ENCODE results near the gene GRB2. TPM values are rescaled to one million over a fixed set of nuclear protein-coding genes. Genes with fewer than 3 reads are reported as not detected.

The GRB2 gene
- total RNA-seq, 1 experiment from 2014 or later = 148 TPM

DNA sequence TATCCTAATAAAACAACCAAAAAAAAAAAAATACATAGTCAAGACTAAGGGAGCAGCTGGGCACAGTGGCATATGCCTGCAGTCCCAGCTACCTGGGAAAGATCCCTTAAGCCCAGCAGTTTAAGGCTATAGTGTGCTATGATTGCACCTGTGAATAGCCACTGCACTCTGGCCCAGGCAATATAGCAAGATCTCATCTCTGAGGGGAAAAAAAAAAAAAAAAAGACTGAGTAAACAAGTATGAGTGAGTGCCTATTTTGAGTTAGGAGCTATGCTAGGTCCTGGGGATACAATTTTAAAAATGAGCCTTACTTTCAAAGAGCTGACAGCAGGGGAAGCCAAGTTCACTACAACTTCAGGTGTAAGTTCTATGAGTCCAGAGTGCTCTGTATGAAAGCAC, 55.4 kb downstream of the GRB2 start:
- Histone ChIP-seq H3K4me1 (ENCODE audit: control insufficient read depth, insufficient read depth, low read length) (peaks cover 7% of the 10 kb centered on the region; the same call in 1 of the 2 replicates), H3K27me3 (ENCODE audit: control insufficient read depth, insufficient read depth, low read length) (no peaks in the 10 kb centered on the region), H3K36me3 (ENCODE audit: control insufficient read depth, insufficient read depth, low read length) (no peaks in the 10 kb centered on the region), H3K9me3 (ENCODE audit: control insufficient read depth, insufficient read depth, low read depth, low read length) (no peaks in the 10 kb centered on the region), H3K27ac (ENCODE audit: low read length) (no peak overlapping the region), H3K4me3 (ENCODE audit: low read depth in 2 of 2, low read length in 2 of 2) (no peak overlapping the region)
- DNase-seq (ENCODE audit: low read depth, low spot score) (no peak), ATAC-seq (peak; percentile 27; the same call in 1 of the 2 replicates)
- ChIA-PET POLR2A (interaction anchor here (0.7 kb wide), 2 partner anchors 10 to 43 kb away, joined by 7 to 9 read pairs; no protein-coding TSS in a partner anchor), CTCF (interaction anchor here (0.6 kb wide), 1 partner anchor 9 kb away, joined by 10 read pairs; no protein-coding TSS in a partner anchor)
- BruUV-seq (replicated peaks) = no TSS peak
- intact Hi-C loops (cut with micrococcal nuclease; ENCODE audit: unreplicated experiment) = no loop called here
- in situ Hi-C loops (cut with HindIII; ENCODE audit: low pct_unique_long_range_greater_than_20kb, low sequenced_read_pairs) = no loop called here
- TF ChIP-seq REST (IDR thresholded peaks at IDR 0.05; ENCODE audit: insufficient read depth in 1 of 2, low read depth in 2 of 2, low read length in 1 of 2) = no peak
- TF ChIP-seq TCF7L2 (IDR thresholded peaks at IDR 0.05; ENCODE audit: low read depth, low read length) = no peak

DNA sequence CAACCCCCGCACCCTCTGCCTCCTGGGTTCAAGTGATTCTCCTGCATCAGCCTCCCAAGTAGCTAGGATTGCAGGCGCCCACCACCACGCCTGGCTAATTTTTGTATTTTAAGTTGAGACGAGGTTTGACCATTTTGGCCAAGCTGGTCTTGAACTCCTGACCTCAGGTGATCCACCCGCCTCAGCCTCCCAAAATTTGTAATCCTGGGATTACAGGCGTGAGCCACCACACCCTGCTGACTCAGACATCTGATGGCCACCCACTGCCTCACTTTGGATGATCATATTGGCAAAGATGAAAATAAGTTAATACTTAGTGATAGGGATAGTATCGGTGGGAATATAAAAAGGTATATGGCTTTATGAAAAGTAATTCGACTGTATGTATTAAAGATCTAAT, 55.9 kb downstream of the GRB2 start:
- H3K4me3 ChIP-seq (ENCODE audit: low read depth in 2 of 2, low read length in 2 of 2) = no peak overlapping the region
- no peaks in the 10 kb centered on the region for H3K36me3 ChIP-seq (ENCODE audit: control insufficient read depth, insufficient read depth, low read length)
- CTCF ChIA-PET = no interaction called here
- H3K27me3 ChIP-seq (ENCODE audit: control insufficient read depth, insufficient read depth, low read length) = no peaks in the 10 kb centered on the region
- DNase-seq (ENCODE audit: low read depth, low spot score) (no peak), ATAC-seq (no peak)
- H3K4me1 ChIP-seq (ENCODE audit: control insufficient read depth, insufficient read depth, low read length) = peaks cover 7% of the 10 kb centered on the region; the same call in 1 of the 2 replicates
- intact Hi-C loops (cut with micrococcal nuclease; ENCODE audit: unreplicated experiment) = no loop called here
- TF ChIP-seq REST (IDR thresholded peaks at IDR 0.05; ENCODE audit: insufficient read depth in 1 of 2, low read depth in 2 of 2, low read length in 1 of 2) = no peak
- no peaks in the 10 kb centered on the region for H3K9me3 ChIP-seq (ENCODE audit: control insufficient read depth, insufficient read depth, low read depth, low read length)
- in situ Hi-C loops (cut with HindIII; ENCODE audit: low pct_unique_long_range_greater_than_20kb, low sequenced_read_pairs) = no loop called here
- no peak overlapping the region for H3K27ac ChIP-seq (ENCODE audit: low read length)
- POLR2A ChIA-PET = no interaction called here
- no TSS peak for BruUV-seq (replicated peaks)

DNA sequence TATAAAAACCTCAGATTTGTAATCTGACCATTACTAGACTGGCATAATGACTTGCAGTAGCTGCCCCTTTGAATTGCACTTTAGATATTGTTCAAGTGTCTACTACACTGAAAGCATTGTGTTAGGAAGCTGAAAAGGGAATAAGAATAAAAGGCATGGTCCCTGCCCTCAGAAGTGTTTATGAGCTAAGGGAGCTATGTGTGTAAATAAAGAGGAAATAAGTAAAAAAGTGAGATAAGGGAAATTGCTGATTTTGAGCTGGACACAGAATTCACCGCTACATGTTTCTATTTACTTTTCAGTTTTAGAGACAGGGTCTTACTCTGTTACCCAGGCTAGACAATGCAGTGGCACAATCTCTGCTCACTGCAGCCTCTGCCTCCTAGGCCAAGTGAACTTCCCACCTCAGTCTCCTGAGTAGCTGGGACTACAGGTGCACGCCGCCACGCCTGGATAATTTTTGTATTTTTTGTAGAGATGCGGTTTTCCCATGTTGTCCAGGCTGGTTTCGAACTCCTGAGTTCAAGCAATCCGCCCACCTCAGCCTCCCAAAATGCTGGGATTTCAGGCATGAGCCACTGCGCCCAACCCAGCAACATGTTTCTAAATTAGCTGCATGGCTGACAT, 57.0 kb downstream of the GRB2 start:
- H3K4me3 ChIP-seq (ENCODE audit: low read depth in 2 of 2, low read length in 2 of 2) = no peak overlapping the region
- no peaks in the 10 kb centered on the region for H3K27me3 ChIP-seq (ENCODE audit: control insufficient read depth, insufficient read depth, low read length)
- H3K4me1 ChIP-seq (ENCODE audit: control insufficient read depth, insufficient read depth, low read length) = peaks cover 7% of the 10 kb centered on the region; the same call in 1 of the 2 replicates
- no TSS peak for BruUV-seq (replicated peaks)
- intact Hi-C loops (cut with micrococcal nuclease; ENCODE audit: unreplicated experiment) = no loop called here
- CTCF ChIA-PET = interaction anchor here (0.6 kb wide), 1 partner anchor 64 kb away, joined by 3 read pairs; no protein-coding TSS in a partner anchor
- in situ Hi-C loops (cut with HindIII; ENCODE audit: low pct_unique_long_range_greater_than_20kb, low sequenced_read_pairs) = no loop called here
- no peak for ATAC-seq
- no peaks in the 10 kb centered on the region for H3K9me3 ChIP-seq (ENCODE audit: control insufficient read depth, insufficient read depth, low read depth, low read length)
- no peak overlapping the region for H3K27ac ChIP-seq (ENCODE audit: low read length)
- POLR2A ChIA-PET = no interaction called here
- no peaks in the 10 kb centered on the region for H3K36me3 ChIP-seq (ENCODE audit: control insufficient read depth, insufficient read depth, low read length)
- no peak for TF ChIP-seq POLR2AphosphoS5 (IDR thresholded peaks at IDR 0.05; ENCODE audit: low read depth, low read length)
- TF ChIP-seq TCF7L2 (IDR thresholded peaks at IDR 0.05; ENCODE audit: low read depth, low read length) = no peak
- TF ChIP-seq SIN3A (IDR thresholded peaks at IDR 0.05; ENCODE audit: borderline replicate concordance, insufficient read depth, low read depth, low read length) = no peak
- no peak for TF ChIP-seq CTCF (IDR thresholded peaks at IDR 0.05)
- TF ChIP-seq REST (IDR thresholded peaks at IDR 0.05; ENCODE audit: insufficient read depth in 1 of 2, low read depth in 2 of 2, low read length in 1 of 2) = no peak
- DNase-seq (ENCODE audit: low read depth, low spot score) = no peak

All from Panc1 (cell line).